ENCODE results near the gene GATA5.

- TF ChIP-seq FOXM1 (IDR thresholded peaks at IDR 0.05; ENCODE audit: borderline replicate concordance) (no peak), LEF1 (IDR thresholded peaks at IDR 0.05; ENCODE audit: borderline replicate concordance) (no peak), SP1 (IDR thresholded peaks at IDR 0.05) (no peak), TARDBP (IDR thresholded peaks at IDR 0.05) (no peak), SUZ12 (IDR thresholded peaks at IDR 0.05) (no peak), ZNF384 (IDR thresholded peaks at IDR 0.05) (no peak)
Observed at GRCh38 chr20:62433658-62434497, 41.9 kb downstream of the GATA5 start.

Measured in HEK293T (cell line).